Osteocyte (in vitro differentiated cells): ENCODE data around the gene COA7. TPM values are rescaled to one million over a fixed set of nuclear protein-coding genes. Genes with fewer than 3 reads are reported as not detected.

Experiments used
- DNase-seq: peaks from one replicate; pipeline ENCODE4 v3.0.0; 2021; ENCODE audit warnings: mixed read lengths; ENCODE audit not compliant: unreplicated experiment; ENCODE audit errors: extremely low spot score
- H3K27ac Mint-ChIP-seq: one replicate; pipeline ENCODE4 v1.8.0; 2021; ENCODE audit warnings: mild to moderate bottlenecking, mixed read lengths; ENCODE audit not compliant: unreplicated experiment
- H3K27me3 Mint-ChIP-seq: one replicate; pipeline ENCODE4 v1.8.0; 2021; ENCODE audit warnings: mixed read lengths; ENCODE audit not compliant: unreplicated experiment
- H3K36me3 Mint-ChIP-seq: one replicate; pipeline ENCODE4 v1.8.0; 2021; ENCODE audit warnings: mixed read lengths; ENCODE audit not compliant: unreplicated experiment
- H3K4me1 Mint-ChIP-seq: one replicate; pipeline ENCODE4 v1.8.0; 2021; ENCODE audit warnings: mixed read lengths; ENCODE audit not compliant: unreplicated experiment
- H3K4me3 Mint-ChIP-seq: one replicate; pipeline ENCODE4 v1.8.0; 2021; ENCODE audit warnings: mild to moderate bottlenecking, moderate library complexity, mixed read lengths; ENCODE audit not compliant: unreplicated experiment
- H3K9me3 Mint-ChIP-seq: one replicate; pipeline ENCODE4 v1.8.0; 2021; ENCODE audit warnings: mixed read lengths; ENCODE audit not compliant: unreplicated experiment
- total RNA-seq: library from RNA; stranded (reverse); gene quantifications from 2 replicates; pipeline ENCODE4 v1.2.1, GENCODE V29; 2021
- TF ChIP-seq, protein P1 (sequence below): fragments of 200-600 bp; sonication (generic); IDR thresholded peaks from 2 replicates; pipeline ENCODE4 v1.5.0; 2021; ENCODE audit warnings: antibody characterized with exemption, mild to moderate bottlenecking, moderate library complexity

COA7 gene
- total RNA-seq, 1 donor from 2014 or later, result 25.7 TPM

DNA sequence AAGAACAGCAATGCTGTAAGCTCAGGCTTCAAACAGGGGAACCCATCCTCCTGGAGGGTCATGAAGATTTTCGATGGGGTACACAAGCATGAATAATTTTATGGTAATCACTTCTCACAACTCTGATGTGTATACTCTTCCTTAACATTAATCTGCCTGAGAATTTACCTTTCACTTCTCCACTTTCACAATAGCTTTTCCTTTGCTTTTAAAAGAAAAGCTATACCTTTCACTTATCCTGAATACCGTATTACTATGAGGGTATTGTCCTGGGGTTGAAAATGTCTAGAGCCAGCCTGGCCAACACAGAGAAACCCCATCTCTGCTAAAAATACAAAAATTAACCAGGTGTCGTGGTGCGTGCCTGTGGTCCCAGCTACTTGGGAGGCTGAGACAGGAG is 15.4 kb upstream of the COA7 start:
- no peaks in the 10 kb centered on the region for H3K9me3 Mint-ChIP-seq
- H3K4me1 Mint-ChIP-seq, result no peaks in the 10 kb centered on the region
- TF ChIP-seq, protein P1, sequence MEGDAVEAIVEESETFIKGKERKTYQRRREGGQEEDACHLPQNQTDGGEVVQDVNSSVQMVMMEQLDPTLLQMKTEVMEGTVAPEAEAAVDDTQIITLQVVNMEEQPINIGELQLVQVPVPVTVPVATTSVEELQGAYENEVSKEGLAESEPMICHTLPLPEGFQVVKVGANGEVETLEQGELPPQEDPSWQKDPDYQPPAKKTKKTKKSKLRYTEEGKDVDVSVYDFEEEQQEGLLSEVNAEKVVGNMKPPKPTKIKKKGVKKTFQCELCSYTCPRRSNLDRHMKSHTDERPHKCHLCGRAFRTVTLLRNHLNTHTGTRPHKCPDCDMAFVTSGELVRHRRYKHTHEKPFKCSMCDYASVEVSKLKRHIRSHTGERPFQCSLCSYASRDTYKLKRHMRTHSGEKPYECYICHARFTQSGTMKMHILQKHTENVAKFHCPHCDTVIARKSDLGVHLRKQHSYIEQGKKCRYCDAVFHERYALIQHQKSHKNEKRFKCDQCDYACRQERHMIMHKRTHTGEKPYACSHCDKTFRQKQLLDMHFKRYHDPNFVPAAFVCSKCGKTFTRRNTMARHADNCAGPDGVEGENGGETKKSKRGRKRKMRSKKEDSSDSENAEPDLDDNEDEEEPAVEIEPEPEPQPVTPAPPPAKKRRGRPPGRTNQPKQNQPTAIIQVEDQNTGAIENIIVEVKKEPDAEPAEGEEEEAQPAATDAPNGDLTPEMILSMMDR, result no peak
- H3K36me3 Mint-ChIP-seq, result no peaks in the 10 kb centered on the region
- H3K27me3 Mint-ChIP-seq, result peaks cover 18% of the 10 kb centered on the region
- no peak overlapping the region for H3K27ac Mint-ChIP-seq
- H3K4me3 Mint-ChIP-seq, result no peak overlapping the region
- no peak for DNase-seq

DNA sequence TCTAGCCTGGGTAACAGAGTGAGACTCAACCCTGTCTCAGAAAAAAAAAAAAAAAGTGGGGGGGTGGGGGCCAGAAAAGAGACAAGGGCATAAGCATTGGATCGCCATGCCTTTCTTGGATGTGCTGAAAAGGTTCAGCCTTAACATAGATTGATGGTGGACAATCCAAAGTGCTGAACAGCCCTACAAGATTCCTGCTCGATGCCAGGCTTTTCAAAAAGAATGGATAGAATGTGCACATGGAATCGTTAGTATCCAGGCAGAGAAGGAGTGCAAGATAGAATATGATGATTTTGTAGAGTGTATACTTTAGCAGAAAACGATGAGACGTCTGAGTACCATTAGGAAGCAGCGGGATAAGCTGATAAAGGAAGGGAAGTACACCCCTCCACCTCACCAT is 10.9 kb upstream of the COA7 start:
- Mint-ChIP-seq H3K27me3 (peaks cover 18% of the 10 kb centered on the region), H3K9me3 (no peaks in the 10 kb centered on the region), H3K27ac (no peak overlapping the region), H3K4me1 (no peaks in the 10 kb centered on the region), H3K4me3 (no peak overlapping the region), H3K36me3 (no peaks in the 10 kb centered on the region)
- DNase-seq, result no peak
- TF ChIP-seq, protein P1, result no peak

DNA sequence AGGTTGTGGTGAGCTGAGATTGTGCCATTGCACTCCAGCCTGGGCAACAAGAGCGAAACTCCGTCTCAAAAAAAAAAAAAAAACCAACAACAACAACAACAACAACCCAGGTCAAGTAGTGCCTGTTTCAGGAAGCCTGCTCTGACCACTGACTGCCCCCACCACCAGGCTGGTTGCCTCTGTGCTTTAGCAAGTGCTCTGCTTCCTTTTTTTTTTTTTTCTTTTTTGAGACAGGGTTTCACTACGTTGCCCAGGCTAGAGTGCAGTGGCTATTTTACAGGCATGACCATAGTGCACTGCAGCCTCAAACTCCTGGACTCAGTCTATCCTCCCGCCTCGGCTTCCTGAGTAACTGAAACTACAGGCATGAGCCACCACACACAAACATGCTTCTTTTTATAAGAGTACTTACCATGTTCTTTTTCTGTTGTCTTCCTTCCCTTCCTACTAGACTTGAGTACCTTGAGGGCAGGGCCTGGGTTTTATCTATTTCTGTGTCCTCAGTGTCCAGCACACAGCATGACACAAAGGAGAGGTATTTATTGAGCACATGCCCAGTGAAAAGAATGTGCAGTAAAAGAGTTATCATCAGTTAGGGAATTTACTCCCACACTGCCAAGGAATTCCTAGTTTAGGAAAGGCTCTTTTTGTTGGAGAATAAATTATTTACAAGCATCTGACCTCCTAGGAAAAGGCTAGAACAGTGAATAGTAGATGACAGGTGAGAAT is 9.9 kb upstream of the COA7 start:
- H3K27me3 Mint-ChIP-seq, result peaks cover 15% of the 10 kb centered on the region
- no peaks in the 10 kb centered on the region for H3K9me3 Mint-ChIP-seq
- peaks cover 5% of the 10 kb centered on the region for H3K4me1 Mint-ChIP-seq
- no peak overlapping the region for H3K4me3 Mint-ChIP-seq
- no peaks in the 10 kb centered on the region for H3K36me3 Mint-ChIP-seq
- H3K27ac Mint-ChIP-seq, result no peak overlapping the region
- DNase-seq, result no peak
- TF ChIP-seq, protein P1, result no peak

DNA sequence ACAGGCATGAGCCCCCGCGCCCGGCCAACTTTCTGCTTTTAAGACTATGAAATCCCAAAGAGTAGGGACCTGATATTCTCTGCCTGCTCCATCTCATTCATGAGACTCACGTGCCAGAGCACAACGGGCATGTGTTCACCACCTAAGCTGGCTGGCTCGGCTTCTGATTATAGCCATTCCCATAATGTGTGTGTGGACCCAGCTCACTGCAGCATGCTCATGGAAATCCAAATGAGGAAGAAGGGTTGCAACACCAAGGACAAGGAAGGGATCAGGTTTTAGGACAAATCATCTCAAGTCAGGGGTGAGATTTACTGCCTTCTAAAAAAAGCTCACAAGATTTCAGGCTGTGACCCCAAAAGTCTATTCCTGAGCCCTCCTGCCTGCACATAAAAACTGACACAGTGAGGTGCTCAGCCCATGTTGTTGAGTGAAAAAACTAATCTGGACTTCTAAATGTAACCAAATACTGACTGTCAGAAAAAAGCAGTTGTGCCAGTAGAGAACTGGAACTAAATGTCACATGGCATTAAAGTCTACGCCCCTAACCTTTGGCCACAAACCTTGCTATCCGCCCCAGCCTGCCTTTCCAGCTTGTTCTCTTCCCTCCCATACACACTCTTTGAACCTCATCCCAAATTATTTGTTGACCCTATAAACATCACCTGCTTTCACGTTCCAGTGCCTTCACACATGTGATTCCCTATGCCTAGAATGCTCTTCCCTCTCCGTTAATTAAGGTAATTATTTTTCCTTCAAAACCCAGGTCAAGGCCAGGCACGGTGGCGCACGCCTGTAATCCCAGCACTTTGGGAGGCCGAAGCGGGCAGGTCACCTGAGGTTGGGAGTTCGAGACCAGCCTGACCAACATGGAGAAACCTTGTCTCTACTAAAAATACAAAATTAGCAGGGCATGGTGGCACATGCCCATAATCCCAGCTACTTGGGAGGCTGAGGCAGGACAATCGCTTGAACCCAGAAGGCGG is 9.1 kb upstream of the COA7 start:
- H3K4me1 Mint-ChIP-seq, result peaks cover 9% of the 10 kb centered on the region
- TF ChIP-seq, protein P1, result no peak
- DNase-seq, result no peak
- H3K9me3 Mint-ChIP-seq, result no peaks in the 10 kb centered on the region
- H3K4me3 Mint-ChIP-seq, result no peak overlapping the region
- H3K27ac Mint-ChIP-seq, result no peak overlapping the region
- peaks cover 15% of the 10 kb centered on the region for H3K27me3 Mint-ChIP-seq
- no peaks in the 10 kb centered on the region for H3K36me3 Mint-ChIP-seq

DNA sequence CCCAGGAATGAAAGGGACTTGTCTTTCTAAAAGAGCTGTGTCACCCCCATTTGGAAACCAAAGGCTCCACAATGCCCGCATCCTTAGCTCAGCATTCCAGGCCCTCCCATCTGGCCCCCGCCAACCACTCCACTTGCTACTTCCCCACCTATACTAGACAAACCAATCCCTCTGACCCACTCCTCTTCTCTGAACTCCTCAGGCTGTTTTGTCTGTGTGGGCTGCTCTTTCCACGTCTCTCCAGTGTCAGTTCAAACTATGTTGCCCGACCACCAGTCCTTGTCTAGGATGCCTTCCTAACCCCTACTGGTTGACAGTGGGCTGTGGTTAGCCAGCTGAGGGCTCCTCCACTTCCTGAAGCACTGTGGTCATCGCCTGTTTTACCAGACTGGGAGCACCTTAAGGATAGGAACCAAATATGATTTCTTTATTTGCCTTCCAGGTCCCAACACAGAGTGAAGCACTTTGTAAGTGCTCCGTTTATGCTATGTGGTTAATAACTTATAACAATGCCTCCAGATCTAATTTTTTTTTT is 8.1 kb upstream of the COA7 start:
- Mint-ChIP-seq H3K4me1 (peaks cover 9% of the 10 kb centered on the region), H3K36me3 (no peaks in the 10 kb centered on the region), H3K27ac (no peak overlapping the region), H3K27me3 (peaks cover 15% of the 10 kb centered on the region), H3K4me3 (no peak overlapping the region), H3K9me3 (no peaks in the 10 kb centered on the region)
- TF ChIP-seq, protein P1, result no peak
- no peak for DNase-seq
